ENCODE measurements around the gene MYO7A.

The MYO7A gene

DNA sequence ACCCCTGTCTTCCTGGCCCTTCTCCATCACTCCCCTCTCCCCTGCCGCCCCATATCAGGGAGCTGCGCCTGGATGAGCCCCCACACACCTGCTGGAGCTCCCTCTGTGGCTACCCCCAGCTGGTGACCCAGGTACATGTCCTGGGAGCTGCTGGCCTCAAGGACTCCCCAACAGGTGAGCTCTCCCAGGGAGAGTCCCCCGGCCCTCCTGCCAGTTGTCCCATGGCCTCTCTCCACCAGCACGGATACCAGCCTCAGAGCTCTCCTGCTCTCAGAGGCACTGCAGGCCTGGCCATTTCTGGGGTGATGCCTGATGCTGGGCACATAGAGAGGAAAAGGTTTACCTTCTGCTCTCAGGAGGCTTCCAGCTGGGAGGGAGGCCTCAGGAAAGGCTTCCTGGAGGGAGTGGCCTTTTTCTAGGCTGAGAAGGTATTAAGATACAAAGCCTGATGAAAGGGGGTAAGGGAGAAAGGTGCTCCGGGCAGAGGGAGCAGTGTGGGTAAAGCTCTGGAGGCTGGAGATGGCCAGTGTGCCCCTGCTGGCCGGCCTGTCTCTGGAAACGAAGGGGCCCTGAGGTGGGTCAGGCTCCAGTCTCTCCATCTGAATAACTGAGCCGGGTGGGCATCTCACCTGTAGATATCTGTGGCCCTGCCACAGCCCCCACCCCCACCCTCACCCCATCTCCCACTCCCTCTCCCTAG is 6.0 kb upstream of the MYO7A start:
- TF ChIP-seq, protein P1, sequence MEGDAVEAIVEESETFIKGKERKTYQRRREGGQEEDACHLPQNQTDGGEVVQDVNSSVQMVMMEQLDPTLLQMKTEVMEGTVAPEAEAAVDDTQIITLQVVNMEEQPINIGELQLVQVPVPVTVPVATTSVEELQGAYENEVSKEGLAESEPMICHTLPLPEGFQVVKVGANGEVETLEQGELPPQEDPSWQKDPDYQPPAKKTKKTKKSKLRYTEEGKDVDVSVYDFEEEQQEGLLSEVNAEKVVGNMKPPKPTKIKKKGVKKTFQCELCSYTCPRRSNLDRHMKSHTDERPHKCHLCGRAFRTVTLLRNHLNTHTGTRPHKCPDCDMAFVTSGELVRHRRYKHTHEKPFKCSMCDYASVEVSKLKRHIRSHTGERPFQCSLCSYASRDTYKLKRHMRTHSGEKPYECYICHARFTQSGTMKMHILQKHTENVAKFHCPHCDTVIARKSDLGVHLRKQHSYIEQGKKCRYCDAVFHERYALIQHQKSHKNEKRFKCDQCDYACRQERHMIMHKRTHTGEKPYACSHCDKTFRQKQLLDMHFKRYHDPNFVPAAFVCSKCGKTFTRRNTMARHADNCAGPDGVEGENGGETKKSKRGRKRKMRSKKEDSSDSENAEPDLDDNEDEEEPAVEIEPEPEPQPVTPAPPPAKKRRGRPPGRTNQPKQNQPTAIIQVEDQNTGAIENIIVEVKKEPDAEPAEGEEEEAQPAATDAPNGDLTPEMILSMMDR (IDR thresholded peaks at IDR 0.05; ENCODE audit: borderline replicate concordance, control extremely low read depth, extremely low read depth, insufficient read depth, missing control alignments) = no peak
- in situ Hi-C loops (cut with MboI; ENCODE audit: low sequenced_read_pairs, unreplicated experiment) = no loop called here
- no peak for DNase-seq (ENCODE audit: low spot score)

DNA sequence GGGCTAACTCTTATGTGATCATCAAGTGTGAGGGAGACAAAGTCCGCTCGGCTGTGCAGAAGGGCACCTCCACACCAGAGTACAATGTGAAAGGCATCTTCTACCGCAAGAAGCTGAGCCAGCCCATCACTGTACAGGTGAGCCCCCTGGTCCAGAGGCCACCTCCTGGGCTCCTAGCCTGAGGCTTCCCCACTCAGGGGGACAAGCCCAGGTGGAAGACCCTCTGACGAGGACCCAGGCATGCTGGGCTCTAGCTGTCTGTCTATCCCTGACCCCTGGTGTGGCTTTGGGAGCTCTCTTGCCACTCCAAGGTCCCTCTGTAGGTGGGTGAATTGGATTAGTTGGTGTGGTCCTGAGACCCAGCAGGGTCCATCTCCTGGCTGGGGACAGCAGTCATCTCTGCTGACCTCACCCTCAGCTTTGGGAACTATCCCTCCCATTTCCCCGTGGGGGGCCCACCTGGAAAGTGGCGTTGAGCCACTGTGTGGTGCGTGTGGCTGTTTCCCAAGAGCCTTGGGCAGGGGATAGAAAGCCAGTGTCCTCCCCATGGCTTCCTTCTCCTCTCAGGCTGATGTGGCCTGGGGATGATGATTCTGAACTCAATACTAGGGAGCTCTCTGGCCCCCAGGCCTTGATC is 5.4 kb upstream of the MYO7A start:
- in situ Hi-C loops (cut with MboI; ENCODE audit: low sequenced_read_pairs, unreplicated experiment) = no loop called here
- TF ChIP-seq, protein P1 (IDR thresholded peaks at IDR 0.05; ENCODE audit: borderline replicate concordance, control extremely low read depth, extremely low read depth, insufficient read depth, missing control alignments) = no peak
- DNase-seq (ENCODE audit: low spot score) = no peak

DNA sequence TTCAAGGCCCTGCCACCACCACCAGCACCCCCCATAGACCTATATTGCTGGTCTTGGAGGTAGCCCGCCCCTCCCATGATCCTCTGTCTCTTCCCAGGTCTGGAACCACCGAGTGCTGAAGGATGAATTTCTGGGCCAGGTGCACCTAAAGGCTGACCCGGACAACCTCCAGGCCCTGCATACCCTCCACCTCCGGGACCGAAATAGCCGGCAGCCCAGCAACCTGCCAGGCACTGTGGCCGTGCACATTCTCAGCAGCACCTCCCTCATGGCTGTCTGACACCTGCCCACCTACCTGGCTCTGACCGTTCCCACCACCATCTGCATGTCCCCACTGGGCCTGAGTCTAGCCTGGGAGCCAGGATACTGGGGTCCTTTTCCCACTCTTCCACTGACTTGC is 4.5 kb upstream of the MYO7A start:
- no peak for DNase-seq (ENCODE audit: low spot score)
- TF ChIP-seq, protein P1 (IDR thresholded peaks at IDR 0.05; ENCODE audit: borderline replicate concordance, control extremely low read depth, extremely low read depth, insufficient read depth, missing control alignments) = no peak
- in situ Hi-C loops (cut with MboI; ENCODE audit: low sequenced_read_pairs, unreplicated experiment) = no loop called here

DNA sequence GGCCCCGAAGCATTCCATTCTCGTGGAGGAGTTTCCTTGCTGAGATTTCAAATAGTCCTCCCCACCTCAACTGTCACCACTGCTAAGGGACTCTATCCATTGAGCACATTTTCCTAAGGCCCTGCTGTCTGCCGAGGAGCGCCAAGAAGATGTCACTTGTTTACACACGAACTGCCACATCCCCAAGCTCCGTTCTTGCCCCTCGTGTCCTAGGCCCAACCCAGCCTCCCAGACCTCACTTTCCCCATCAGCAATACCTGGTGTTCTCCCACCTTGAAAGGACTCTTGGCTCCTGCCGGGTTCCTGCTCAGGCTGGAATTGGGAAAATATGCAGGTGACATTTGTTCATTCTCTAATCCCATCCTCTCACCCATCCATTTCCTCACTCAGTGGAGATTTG is 4.0 kb upstream of the MYO7A start:
- no peak for DNase-seq (ENCODE audit: low spot score)
- in situ Hi-C loops (cut with MboI; ENCODE audit: low sequenced_read_pairs, unreplicated experiment) = no loop called here
- TF ChIP-seq, protein P1 (IDR thresholded peaks at IDR 0.05; ENCODE audit: borderline replicate concordance, control extremely low read depth, extremely low read depth, insufficient read depth, missing control alignments) = no peak

DNA sequence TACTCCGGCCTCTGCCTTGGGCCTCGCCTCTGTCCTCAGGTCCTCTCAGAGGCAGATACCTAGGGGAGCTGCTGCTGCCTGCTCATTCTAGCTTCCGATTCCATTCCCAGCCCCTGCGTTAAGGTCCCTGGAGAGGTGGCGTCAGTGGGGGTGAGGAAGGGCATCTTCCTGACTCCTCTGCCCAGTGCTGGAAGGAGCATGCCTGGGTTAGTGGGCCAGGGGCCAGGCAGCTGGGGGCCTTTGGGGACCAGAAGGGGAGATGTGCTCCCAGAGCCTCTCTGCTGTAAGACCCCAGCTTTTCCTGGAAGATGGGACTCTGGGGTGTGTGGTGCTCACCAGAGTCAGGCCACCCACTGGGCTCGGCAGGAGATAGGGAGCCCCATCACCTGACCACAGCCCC is 3.6 kb upstream of the MYO7A start:
- in situ Hi-C loops (cut with MboI; ENCODE audit: low sequenced_read_pairs, unreplicated experiment) = no loop called here
- TF ChIP-seq, protein P1 (IDR thresholded peaks at IDR 0.05; ENCODE audit: borderline replicate concordance, control extremely low read depth, extremely low read depth, insufficient read depth, missing control alignments) = no peak
- no peak for DNase-seq (ENCODE audit: low spot score)

DNA sequence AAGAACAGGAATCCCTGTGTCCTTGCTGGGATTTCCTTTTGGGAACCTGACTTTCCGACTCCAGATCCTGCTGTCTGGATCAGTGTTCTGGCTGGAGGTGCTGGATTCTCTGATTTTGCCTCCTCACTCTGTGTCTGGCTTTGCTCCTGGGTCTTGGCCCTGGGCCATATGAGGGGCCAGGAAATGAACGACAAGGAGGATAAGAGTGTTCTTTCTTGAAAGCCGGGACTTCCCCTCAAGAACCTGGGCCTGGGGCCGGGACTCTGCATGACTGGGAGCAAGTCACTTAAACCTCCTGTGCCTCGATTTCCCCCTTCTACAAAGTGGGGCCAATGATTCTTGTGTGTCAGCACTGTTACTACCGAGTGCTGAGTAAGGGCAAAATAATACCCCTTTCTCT is 2.9 kb upstream of the MYO7A start:
- DNase-seq (ENCODE audit: low spot score) = no peak
- in situ Hi-C loops (cut with MboI; ENCODE audit: low sequenced_read_pairs, unreplicated experiment) = no loop called here
- TF ChIP-seq, protein P1 (IDR thresholded peaks at IDR 0.05; ENCODE audit: borderline replicate concordance, control extremely low read depth, extremely low read depth, insufficient read depth, missing control alignments) = no peak
